Measurements from ENCODE around the gene TARS2. TPM values are rescaled to one million over a fixed set of nuclear protein-coding genes. Genes with fewer than 3 reads are reported as not detected.

TARS2 gene
- total RNA-seq, 4 donors from 2014 or later, result 12.2 to 25.5 (median 18.6) TPM

DNA sequence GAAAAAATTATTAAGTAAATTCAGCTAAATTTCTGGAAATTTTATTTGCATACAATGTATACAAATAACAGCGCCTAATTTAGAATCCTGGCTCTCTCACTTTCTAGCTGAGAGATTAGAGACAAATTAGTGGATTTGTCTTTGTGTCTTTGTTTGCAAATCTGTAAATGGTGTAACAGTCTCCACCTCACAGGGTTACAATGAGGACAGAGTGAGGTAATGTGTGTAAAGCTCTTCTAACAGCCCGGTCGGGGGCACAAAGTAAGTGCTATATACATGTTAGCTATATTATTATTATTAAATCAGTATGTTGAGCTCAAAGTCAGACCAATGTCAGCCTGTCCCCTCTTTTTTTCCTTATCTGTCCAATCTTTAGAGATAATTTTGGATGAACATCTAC lies 57.0 kb downstream of the TARS2 start:
- H3K4me3 ChIP-seq, result no peak overlapping the region
- H3K27me3 ChIP-seq, result no peaks in the 10 kb centered on the region
- TF ChIP-seq POLR2A (IDR thresholded peaks at IDR 0.05) (no peak), EP300 (IDR thresholded peaks at IDR 0.05) (no peak), CTCF (IDR thresholded peaks at IDR 0.05) (no peak)
- H3K9me3 ChIP-seq, result no peaks in the 10 kb centered on the region
- 67 to 69% methylated on average over 3 of the region's 3 CpGs for WGBS, 2 donors
- no peaks in the 10 kb centered on the region for H3K36me3 ChIP-seq
- DNase-seq (ENCODE audit: low spot score in 2 of 2), result no peak
- H3K27ac ChIP-seq, result no peak overlapping the region
- peaks cover 0 to 9% (median 0%) of the 10 kb centered on the region in 4 donors for H3K4me1 ChIP-seq

DNA sequence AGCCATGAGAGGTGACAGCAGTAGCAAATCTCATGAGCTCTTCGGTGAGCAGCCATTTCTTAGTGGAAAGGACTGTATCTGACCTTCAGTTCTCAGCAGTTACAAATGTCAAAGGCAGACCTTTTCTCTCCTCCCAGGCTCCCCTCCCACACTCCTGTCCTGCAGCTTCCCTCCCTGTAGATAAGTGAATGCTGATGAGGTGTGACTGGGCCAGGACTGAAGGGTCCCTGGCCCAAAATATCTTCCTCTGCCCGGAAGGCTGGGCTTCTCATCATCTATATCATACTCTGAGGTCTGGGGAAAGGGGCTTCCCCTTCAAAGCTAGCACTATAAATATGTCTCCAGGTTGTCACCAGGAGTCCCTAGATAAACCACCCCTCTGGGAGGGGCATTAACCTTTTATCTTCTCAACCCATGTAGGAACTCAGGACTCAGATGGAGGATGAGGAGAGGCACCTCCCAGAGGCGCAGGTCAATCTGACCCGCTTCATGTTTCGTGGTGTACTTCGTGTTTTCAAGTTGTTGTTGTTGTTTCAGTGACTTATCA lies 58.3 kb downstream of the TARS2 start:
- no peak for DNase-seq (ENCODE audit: low spot score in 2 of 2)
- TF ChIP-seq POLR2A (IDR thresholded peaks at IDR 0.05), result no peak
- no peak overlapping the region for H3K4me3 ChIP-seq
- H3K27me3 ChIP-seq, result no peaks in the 10 kb centered on the region
- peaks cover 0 to 23% (median 7%) of the 10 kb centered on the region in 4 donors for H3K4me1 ChIP-seq
- no peak overlapping the region for H3K27ac ChIP-seq
- WGBS, 2 donors, result 79 to 84% methylated on average over 6 of the region's 6 CpGs
- H3K36me3 ChIP-seq, result no peaks in the 10 kb centered on the region
- no peaks in the 10 kb centered on the region for H3K9me3 ChIP-seq

DNA sequence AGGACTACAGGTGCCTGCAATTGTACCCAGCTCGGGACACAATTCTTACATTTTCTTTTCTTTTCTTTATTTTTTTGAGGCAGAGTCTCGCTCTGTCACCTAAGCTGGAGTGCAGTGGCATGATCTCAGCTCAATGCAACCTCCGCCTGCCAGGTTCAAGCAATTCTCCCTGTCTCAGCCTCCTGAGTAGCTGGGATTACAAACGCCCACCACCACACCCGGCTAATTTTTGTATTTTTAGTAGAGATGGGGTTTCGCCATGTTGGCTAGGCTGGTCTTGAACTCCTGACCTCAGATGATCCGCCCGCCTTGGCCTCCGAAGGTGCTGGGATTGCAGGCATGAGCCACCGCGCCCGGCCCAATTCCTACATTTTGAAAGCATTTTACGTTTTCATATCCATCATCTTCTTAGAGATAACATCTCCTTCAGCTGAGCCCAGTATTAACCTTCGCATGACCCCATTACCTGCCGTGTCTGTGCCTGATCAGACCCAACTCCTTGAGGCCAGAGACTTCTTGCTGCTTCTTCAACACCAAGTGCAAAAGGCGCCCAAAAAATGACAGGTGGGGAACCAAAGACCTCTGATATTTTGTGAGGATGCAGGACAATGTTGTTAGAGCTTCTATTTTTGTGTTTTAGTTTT lies 59.2 kb downstream of the TARS2 start:
- no peak overlapping the region for H3K27ac ChIP-seq
- no peak for DNase-seq (ENCODE audit: low spot score in 2 of 2)
- no peak for TF ChIP-seq EP300 (IDR thresholded peaks at IDR 0.05)
- no peak for TF ChIP-seq POLR2A (IDR thresholded peaks at IDR 0.05)
- TF ChIP-seq CTCF (IDR thresholded peaks at IDR 0.05), result no peak
- H3K27me3 ChIP-seq, result no peaks in the 10 kb centered on the region
- no peaks in the 10 kb centered on the region for H3K9me3 ChIP-seq
- 87 to 90% methylated on average over 16 of the region's 16 CpGs for WGBS, 2 donors
- H3K4me3 ChIP-seq, result no peak overlapping the region
- no peaks in the 10 kb centered on the region for H3K36me3 ChIP-seq
- peaks cover 0 to 31% (median 11%) of the 10 kb centered on the region in 4 donors for H3K4me1 ChIP-seq

- TF ChIP-seq EP300 (IDR thresholded peaks at IDR 0.05), result no peak
- TF ChIP-seq CTCF (IDR thresholded peaks at IDR 0.05), result no peak
- TF ChIP-seq POLR2A (IDR thresholded peaks at IDR 0.05), result no peak
- 50 to 55% methylated on average over 4 of the region's 4 CpGs for whole genome bisulfite sequencing, 2 donors
- no peak for DNase-seq (ENCODE audit: low spot score in 2 of 2)
- Histone ChIP-seq H3K36me3 (no peaks in the 10 kb centered on the region), H3K27ac (peak overlapping the region; percentile 84 to 99 (median 97)), H3K27me3 (no peaks in the 10 kb centered on the region), H3K4me3 (peak overlapping the region; percentile 64 to 78 (median 74)), H3K9me3 (no peaks in the 10 kb centered on the region), H3K4me1 (peaks cover 0 to 50% (median 27%) of the 10 kb centered on the region in 4 donors)
These were observed 61.1 kb downstream of the TARS2 start for GRCh38 chr1:150548324-150548631.

GRCh38 chr1:150548632-150549495 lies 61.6 kb downstream of the TARS2 start, which contains the start of gene ADAMTSL4:
Gene ADAMTSL4, plus strand, starts transcription at chr1:150549408. Its CDS starts 2,881 bp downstream, at chr1:150552289.
- H3K4me1 ChIP-seq, result peaks cover 0 to 56% (median 33%) of the 10 kb centered on the region in 4 donors
- DNase-seq (ENCODE audit: low spot score in 2 of 2), result no peak
- 0% methylated on average over 50 to 66 of the region's 91 CpGs for WGBS, 2 donors

More at GRCh38 chr1:150548632-150549495, 61.6 kb downstream of the TARS2 start, which contains the start of gene ADAMTSL4:
- Histone ChIP-seq H3K27me3 (no peaks in the 10 kb centered on the region), H3K4me3 (peak within 1 kb of the TSS; percentile 64 to 78 (median 74)), H3K27ac (peak within 1 kb of the TSS; percentile 84 to 99 (median 97)), H3K36me3 (no peaks in the 10 kb centered on the region), H3K9me3 (no peaks in the 10 kb centered on the region)
- TF ChIP-seq POLR2A (IDR thresholded peaks at IDR 0.05) (peak in 1 of 2 donors; percentile 14), CTCF (IDR thresholded peaks at IDR 0.05) (peak in 2 of 5 experiments; percentile 35 to 43), EP300 (IDR thresholded peaks at IDR 0.05) (peak in 1 of 2 donors; percentile 38)

Measured in tibial nerve (tissue), 4 donors.